ENCODE results near the gene GPR37L1. TPM values are rescaled to one million over a fixed set of nuclear protein-coding genes. Genes with fewer than 3 reads are reported as not detected.
A peak's percentile ranks its signal among the peaks of the same experiment; 100 is the strongest.

The GPR37L1 gene
- total RNA-seq, 6 donors from 2014 or later = under 0.01 to 0.07 (median 0.03) TPM; not detected in 3

- H3K27ac ChIP-seq = no peak overlapping the region
- H3K27me3 ChIP-seq = no peaks in the 10 kb centered on the region
- no peak overlapping the region for H3K4me3 ChIP-seq
- no peaks in the 10 kb centered on the region for H3K9me3 ChIP-seq
- no peak for TF ChIP-seq POLR2A (IDR thresholded peaks at IDR 0.05)
- H3K4me1 ChIP-seq = peaks cover 8 to 25% (median 16%) of the 10 kb centered on the region in 4 donors
- DNase-seq (peak in 1 of 2 donors; percentile 75), ATAC-seq (ENCODE audit: low FRiP score in 2 of 2) (peak in 1 of 2 donors; percentile 26)
- WGBS, 2 donors = 26 to 31% methylated on average over 8 of the region's 8 CpGs
- no peaks in the 10 kb centered on the region for H3K36me3 ChIP-seq
These were observed 32.8 kb downstream of the GPR37L1 start for GRCh38 chr1:202155478-202156021.

GRCh38 chr1:202156590-202156989, 33.9 kb downstream of the GPR37L1 start:
- Histone ChIP-seq H3K4me3 (no peak overlapping the region), H3K36me3 (no peaks in the 10 kb centered on the region), H3K9me3 (no peaks in the 10 kb centered on the region), H3K4me1 (peaks cover 8 to 34% (median 21%) of the 10 kb centered on the region in 4 donors), H3K27ac (no peak overlapping the region), H3K27me3 (no peaks in the 10 kb centered on the region)
- no peak for ATAC-seq (ENCODE audit: low FRiP score in 2 of 2)
- no peak for TF ChIP-seq POLR2AphosphoS5 (IDR thresholded peaks at IDR 0.05)
- no peak for TF ChIP-seq EP300 (IDR thresholded peaks at IDR 0.05)
- TF ChIP-seq POLR2A (IDR thresholded peaks at IDR 0.05) = no peak
- no peak for TF ChIP-seq CTCF (IDR thresholded peaks at IDR 0.05)
- 85% methylated on average over 8 of the region's 8 CpGs; no CpG with 5 or more reads in 1 of the 2 donors for WGBS, 2 donors
- no peak for DNase-seq

GRCh38 chr1:202157945-202158344, 35.2 kb downstream of the GPR37L1 start:
- no peak for ATAC-seq (ENCODE audit: low FRiP score in 2 of 2)
- peaks cover 8 to 43% (median 33%) of the 10 kb centered on the region in 4 donors for H3K4me1 ChIP-seq
- WGBS, 2 donors = 92 to 93% methylated on average over 9 to 10 of the region's 10 CpGs

GRCh38 chr1:202158810-202159533, 36.3 kb downstream of the GPR37L1 start:
- Histone ChIP-seq H3K4me1 (peaks cover 8 to 45% (median 35%) of the 10 kb centered on the region in 4 donors), H3K27me3 (no peaks in the 10 kb centered on the region), H3K36me3 (no peaks in the 10 kb centered on the region), H3K9me3 (no peaks in the 10 kb centered on the region), H3K27ac (peak overlapping the region in 3 of 4 donors; percentile 73 to 93 (median 89)), H3K4me3 (peak overlapping the region in 3 of 4 donors; percentile 28 to 47 (median 40))
- TF ChIP-seq EP300 (IDR thresholded peaks at IDR 0.05) (no peak), POLR2A (IDR thresholded peaks at IDR 0.05) (no peak), POLR2AphosphoS5 (IDR thresholded peaks at IDR 0.05) (no peak), CTCF (IDR thresholded peaks at IDR 0.05) (no peak)
- DNase-seq = no peak
- WGBS, 2 donors = 81 to 88% methylated on average over 7 to 9 of the region's 10 CpGs
- no peak for ATAC-seq (ENCODE audit: low FRiP score in 2 of 2)

More at GRCh38 chr1:202157945-202158344, 35.2 kb downstream of the GPR37L1 start:
- Histone ChIP-seq H3K9me3 (no peaks in the 10 kb centered on the region), H3K36me3 (no peaks in the 10 kb centered on the region), H3K4me3 (no peak overlapping the region), H3K27ac (no peak overlapping the region), H3K27me3 (no peaks in the 10 kb centered on the region)
- no peak for DNase-seq
- no peak for TF ChIP-seq CTCF (IDR thresholded peaks at IDR 0.05)
- TF ChIP-seq POLR2A (IDR thresholded peaks at IDR 0.05) = no peak
- no peak for TF ChIP-seq POLR2AphosphoS5 (IDR thresholded peaks at IDR 0.05)
- no peak for TF ChIP-seq EP300 (IDR thresholded peaks at IDR 0.05)

GRCh38 chr1:202159534-202160371, 37.0 kb downstream of the GPR37L1 start:
- Histone ChIP-seq H3K4me1 (peaks cover 8 to 44% (median 33%) of the 10 kb centered on the region in 4 donors), H3K36me3 (no peaks in the 10 kb centered on the region), H3K27me3 (no peaks in the 10 kb centered on the region), H3K4me3 (peak overlapping the region in 3 of 4 donors; percentile 28 to 47 (median 40)), H3K9me3 (no peaks in the 10 kb centered on the region), H3K27ac (peak overlapping the region; percentile 67 to 93 (median 81))
- ATAC-seq (ENCODE audit: low FRiP score in 2 of 2) (no peak), DNase-seq (peak in 1 of 2 donors; percentile 56)
- WGBS, 2 donors = 68 to 74% methylated on average over 8 to 12 of the region's 16 CpGs
- TF ChIP-seq EP300 (IDR thresholded peaks at IDR 0.05) (no peak), POLR2A (IDR thresholded peaks at IDR 0.05) (no peak), POLR2AphosphoS5 (IDR thresholded peaks at IDR 0.05) (no peak), CTCF (IDR thresholded peaks at IDR 0.05) (no peak)
